DMS79 (cell line): ENCODE results near the gene MAP7.
A peak's percentile ranks its signal among the peaks of the same experiment; 100 is the strongest.
"Not testable (repeated sequence)": the region's sequence is repeated elsewhere in the genome, so short reads cannot be mapped to it uniquely, and the experiment has no call there.

Source experiments
- DNase-seq: peaks from one replicate; lab custom pipeline; 2025; lab: John Stamatoyannopoulos, UW

Gene MAP7

GRCh38 chr6:136383268-136383937 is 166.8 kb downstream of the MAP7 start:
- DNase-seq = no peak

- DNase-seq = no peak
These were observed 167.5 kb downstream of the MAP7 start for GRCh38 chr6:136382676-136383252.

DNA sequence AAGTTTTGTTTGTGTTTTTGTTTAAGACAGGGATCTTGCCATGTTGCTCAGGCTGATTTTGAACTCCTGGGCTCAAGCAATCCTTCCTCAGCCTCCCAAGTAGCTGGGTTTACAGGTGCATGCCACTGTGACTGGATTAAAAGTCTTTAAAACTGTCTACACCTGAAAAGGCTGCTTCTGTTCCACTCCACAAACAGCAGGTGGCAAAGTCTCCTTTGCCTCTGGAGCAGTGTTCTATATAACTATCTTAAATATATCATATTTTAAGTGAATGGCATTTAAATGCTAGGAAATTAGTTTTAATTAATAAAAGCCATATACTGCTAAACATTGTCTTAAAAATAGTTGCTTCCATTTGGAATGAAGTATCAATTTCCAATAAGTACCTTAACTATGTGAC is 171.3 kb downstream of the MAP7 start:
- DNase-seq = no peak

DNA sequence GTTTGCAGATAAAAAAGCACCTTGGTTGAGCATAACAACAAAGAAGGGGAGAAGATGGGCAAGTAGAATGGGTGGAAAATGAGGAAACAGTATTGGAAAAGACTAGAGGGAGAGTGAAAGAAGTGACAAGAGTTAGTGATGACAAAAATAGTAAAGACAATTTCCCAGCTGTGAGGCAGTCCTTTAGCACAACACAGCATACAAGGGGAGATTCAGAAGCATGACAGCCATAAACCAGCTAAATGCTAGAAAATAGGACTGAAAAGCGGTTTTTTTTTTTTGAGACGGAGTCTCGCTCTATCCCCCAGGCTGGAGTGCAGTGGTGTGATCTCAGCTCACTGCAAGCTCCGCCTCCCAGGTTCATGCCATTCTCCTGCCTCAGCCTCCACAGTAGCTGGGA is 174.4 kb downstream of the MAP7 start:
- DNase-seq = not testable (repeated sequence)

- DNase-seq = peak; percentile 15
These were observed 178.3 kb downstream of the MAP7 start for GRCh38 chr6:136371959-136372358.

- no peak for DNase-seq
These were observed 179.1 kb downstream of the MAP7 start for GRCh38 chr6:136370988-136371728.

- DNase-seq = no peak
These were observed 184.4 kb downstream of the MAP7 start for GRCh38 chr6:136365776-136366354.

- no peak for DNase-seq
These were observed 187.5 kb downstream of the MAP7 start for GRCh38 chr6:136362421-136363356.

GRCh38 chr6:136361787-136362186 is 188.4 kb downstream of the MAP7 start:
- no peak for DNase-seq

DNA sequence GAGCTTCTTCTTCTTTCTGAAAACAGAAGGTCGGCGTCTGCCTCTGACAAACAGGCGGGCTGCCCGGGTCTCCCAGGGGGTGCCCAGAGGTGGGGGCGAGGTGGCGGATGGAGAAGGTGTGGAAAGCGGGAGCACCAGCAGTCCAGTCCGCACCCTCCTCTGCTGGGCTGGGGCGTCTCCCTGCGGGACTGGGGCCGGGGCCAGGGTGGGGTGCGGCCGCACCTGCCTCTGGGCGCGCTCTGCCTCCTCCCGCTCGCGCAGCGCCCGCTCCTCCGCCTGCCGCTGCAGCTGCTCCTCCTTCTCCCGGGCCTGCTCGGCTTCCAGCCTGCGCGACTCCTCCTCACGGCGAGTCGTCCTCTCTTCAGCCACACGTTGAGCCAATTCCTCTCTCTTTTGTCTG is 189.4 kb downstream of the MAP7 start:
- no peak for DNase-seq

- DNase-seq = no peak
These were observed 190.4 kb downstream of the MAP7 start for GRCh38 chr6:136359851-136360250.

GRCh38 chr6:136351518-136352110 is 198.6 kb downstream of the MAP7 start:
- no peak for DNase-seq

DNA sequence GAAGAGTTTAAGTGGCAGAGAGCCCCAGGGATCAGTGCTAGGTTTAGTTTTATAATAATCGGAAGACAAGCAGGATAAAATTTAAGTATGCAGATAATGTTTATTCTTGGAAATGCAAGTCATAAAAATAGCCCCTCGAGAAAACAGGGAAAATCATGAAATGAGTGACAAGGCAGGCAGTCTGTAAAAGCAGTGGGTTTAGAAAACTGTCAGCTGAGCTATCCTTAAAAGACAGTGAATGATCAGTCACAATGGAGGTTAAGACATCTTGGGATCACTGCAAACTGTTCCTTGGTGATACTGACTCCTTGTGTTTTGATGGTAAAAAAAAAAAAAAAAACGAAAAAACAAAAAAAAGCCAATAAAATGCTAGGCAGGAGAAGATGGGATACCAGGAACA is 199.3 kb downstream of the MAP7 start:
- DNase-seq = no peak

DNA sequence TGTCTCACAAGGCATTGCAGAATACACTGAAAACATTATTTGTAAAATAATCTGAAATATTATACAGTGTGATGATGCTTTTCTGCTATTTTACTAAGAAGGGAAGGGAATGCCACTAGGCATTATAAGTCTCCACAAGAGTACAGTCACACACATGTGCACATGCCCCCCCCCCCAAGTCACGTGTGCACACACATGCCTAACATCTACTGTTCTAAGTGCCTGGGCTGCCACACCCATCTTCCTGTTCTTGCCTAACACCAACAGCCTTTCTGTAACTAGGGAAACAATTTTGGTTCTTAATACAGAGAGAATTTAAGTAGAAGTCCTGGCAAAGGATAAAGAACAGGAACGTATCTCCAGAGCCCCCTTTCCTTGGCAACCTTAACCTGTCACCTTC is 202.4 kb downstream of the MAP7 start:
- DNase-seq = no peak

- DNase-seq = no peak
These were observed 205.1 kb downstream of the MAP7 start for GRCh38 chr6:136345145-136345544.

DNA sequence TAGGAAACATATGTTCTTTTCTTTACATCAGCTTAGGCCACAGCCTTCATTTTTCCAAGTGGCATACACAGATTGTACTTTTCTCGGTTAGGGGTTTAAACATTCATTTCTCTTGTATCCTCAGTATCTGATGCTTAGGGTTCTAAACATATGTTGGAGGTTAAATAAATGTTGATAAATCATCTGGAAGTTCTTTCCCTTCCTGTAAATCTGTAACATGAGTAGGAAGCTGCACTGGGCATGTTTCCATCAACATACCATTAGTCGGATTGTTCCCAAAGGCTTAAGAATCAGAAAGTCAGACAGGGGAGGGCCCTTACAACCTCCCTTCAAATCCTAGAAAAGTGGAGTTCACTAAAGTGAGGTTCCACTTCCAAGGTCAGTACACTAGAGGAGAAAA is 205.8 kb downstream of the MAP7 start:
- no peak for DNase-seq

GRCh38 chr6:136343700-136344099 is 206.5 kb downstream of the MAP7 start:
- DNase-seq = no peak

DNA sequence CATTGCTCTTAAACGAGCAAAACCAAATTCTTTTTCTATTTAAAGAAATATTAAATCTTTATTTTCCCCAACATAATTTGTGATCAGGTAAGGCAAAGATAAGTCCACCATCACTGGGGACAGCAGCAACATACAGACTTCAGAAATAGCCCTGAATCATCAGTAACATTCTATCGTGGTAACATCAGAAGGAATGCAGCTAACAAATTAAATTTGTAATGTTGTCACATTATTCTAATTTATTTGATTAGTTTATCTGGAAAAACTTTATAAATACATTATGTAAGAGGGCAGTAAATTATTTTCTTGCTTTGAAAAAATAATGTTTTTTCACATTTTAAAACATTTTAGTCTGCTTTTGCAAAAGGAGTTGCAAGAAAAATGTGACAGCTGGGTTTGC is 206.9 kb downstream of the MAP7 start:
- DNase-seq = no peak

- DNase-seq = no peak
These were observed 208.3 kb downstream of the MAP7 start for GRCh38 chr6:136341967-136342366.

GRCh38 chr6:136341367-136341766 is 208.9 kb downstream of the MAP7 start:
- DNase-seq = no peak

GRCh38 chr6:136338486-136338885 is 211.7 kb downstream of the MAP7 start:
- DNase-seq = no peak

DNA sequence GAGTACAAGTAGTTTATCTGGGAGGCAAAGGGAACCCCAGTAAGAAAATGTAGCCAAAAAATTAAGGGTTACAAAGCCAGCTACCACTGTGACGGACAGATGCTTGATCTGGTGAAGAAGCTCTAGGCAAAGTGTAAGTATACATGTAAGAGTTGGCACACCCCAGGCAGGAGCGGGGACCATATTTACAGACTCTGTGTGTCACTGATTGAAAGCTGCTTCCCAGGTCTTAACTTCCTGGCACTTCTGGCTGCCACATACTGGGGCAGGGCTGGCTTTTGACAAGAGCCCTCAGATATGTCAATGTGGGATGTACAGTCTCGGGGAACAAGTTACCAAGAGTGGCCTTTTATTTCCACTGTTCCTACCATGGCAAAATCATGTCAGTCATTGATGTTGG is 212.6 kb downstream of the MAP7 start:
- no peak for DNase-seq
